ENCODE results near the gene CMIP.
"Not testable (repeated sequence)": the region's sequence is repeated elsewhere in the genome, so short reads cannot be mapped to it uniquely, and the experiment has no call there.

The CMIP gene

DNA sequence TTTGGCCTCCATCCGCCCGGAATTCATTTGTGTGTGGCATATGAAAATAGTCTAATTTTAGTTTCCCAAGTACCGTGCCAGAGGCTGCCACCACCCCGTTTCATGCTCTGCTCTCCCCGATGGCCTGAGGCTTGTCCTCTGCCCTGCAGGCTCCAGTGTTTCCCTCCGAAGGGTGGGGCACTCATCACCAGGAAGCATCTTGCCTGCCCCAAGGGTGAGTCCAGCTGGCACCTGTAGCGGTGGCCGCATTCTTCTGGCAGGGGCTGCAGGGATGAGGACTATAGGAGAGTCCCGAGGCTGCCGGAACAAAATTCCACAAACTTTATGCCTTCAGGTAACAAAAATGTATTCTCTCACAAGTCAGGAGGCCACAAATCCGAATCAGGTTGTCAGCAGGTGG lies 23.1 kb upstream of the CMIP start:
- DNase-seq (ENCODE audit: low read depth) = no peak

DNA sequence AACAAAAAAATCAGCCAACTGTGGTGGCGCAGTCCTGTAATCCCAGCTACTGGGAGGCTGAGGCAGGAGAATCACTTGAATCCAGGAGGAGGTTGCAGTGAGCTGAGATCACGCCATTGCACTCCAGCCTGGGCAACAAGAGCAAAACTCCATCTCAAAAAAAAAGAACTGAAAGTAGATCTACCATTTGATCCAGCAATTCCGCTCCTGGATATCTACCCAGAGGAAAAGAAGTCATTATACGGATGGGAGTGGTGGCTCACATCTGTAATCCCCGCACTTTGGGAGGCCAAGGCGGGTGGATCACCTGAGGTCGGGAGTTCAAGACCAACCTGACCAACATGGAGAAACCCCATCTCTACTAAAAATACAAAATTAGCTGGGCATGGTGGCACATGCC lies 22.5 kb upstream of the CMIP start:
- DNase-seq (ENCODE audit: low read depth) = not testable (repeated sequence)

DNA sequence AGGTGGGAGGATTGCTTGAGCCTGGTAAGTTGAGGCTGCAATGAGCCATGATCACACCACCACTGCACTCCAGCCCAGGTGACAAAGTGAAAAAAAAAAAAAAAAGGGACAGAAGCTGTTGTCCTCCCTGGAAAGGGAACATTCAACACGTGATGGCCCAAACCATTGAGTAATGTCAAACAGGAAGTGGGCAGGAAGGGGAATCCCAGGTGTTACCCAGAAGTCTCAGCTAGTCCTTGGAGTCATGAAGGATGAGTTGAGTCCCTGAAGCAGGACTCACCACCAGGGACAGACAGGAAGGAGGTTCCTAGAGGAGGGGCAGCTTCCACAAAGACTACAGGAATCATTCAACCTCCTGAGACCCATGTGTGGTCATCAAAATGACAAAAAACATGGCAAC lies 19.8 kb upstream of the CMIP start:
- no peak for DNase-seq (ENCODE audit: low read depth)

GRCh38 chr16:81427219-81427618 lies 17.4 kb upstream of the CMIP start:
- DNase-seq (ENCODE audit: low read depth) = no peak

GRCh38 chr16:81429045-81429521 lies 15.5 kb upstream of the CMIP start:
- DNase-seq (ENCODE audit: low read depth) = no peak

DNA sequence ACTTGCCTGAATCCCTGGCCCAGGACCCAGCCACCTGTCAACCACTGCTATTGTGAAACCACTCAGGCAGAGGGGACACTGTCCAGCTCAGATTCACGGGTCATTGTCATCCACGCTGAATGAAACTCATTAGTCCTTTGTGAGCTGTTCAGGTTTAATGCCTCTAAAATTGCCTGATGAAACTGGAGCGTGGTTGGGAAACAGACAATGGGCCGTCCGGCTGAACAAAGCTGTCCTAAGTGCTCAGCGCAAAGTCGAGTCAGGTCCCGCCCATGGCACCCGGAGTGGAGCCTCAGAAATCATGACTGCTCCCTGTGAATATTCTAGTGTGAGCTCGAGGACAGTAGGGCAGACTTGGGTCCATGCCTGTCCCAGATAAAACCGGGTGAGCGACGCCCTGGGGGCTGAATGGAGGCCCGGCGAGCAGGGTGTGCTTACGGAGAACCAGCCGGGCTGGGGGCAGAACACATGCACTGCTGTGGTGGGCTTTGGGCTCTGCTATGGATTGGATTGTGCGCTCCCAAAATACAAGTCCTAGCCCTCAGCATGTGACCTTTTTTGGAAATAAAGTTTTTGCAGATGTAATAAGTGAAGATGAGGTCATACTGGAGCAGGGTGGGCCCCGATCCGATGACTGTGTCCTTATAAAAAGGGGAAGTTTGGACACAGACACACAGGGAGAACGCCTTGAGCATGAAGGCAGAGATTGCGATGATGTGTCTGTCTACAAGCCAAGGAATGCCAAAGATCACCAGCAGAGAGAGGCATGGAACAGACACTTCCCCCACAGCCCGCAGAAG lies 12.9 kb upstream of the CMIP start:
- no peak for DNase-seq (ENCODE audit: low read depth)

DNA sequence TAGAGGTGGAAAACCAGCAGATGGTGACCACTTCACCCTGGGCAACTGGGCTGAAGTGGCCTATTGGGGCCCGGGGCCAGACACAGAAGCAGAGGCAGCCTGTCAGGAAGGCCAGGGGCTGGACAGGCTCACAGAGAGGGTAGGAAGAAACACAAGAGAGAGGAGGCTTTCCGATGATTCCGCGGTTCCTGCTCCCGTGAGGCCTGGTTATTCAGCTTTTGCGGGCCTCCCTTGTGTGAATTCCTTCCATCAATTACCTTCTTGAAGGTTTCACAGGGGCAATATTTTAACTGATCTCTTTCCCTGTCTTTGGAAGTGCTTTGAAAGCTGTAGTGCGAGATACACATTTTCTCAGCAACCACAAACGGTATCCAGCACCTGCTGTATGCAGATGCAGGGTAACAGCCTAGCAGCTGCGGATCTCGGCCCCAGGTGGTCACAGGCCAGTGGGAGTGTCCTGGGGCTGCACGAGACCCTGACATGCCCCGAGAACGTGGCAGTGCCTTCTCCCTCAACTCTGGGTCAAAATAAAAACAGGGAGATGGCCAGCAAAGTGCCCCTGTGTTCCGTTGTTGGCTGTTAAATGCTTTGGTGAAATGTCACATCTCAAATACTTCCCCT lies 11.6 kb upstream of the CMIP start:
- DNase-seq (ENCODE audit: low read depth) = no peak

- DNase-seq (ENCODE audit: low read depth) = no peak
Observed at GRCh38 chr16:81435103-81435502, 9.5 kb upstream of the CMIP start.

DNA sequence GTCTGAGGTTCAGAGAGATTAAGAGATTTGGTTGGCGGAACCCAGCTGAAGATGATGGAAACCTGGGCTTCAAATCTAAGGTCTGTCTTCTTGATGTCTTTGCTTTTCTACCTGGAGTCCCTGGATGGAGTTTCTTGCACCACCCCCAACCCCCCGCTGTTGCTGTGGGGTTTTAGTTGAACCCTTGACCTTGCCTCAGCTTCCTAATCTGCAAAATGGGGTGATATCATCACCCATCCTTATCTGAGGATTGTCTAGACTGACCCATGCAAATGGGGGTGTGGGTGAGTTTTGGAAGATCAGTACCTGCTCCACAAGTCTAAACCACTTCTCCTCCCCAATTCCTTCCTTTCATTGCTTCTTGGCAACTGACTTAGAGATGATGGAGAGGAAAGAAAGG lies 9.0 kb upstream of the CMIP start:
- no peak for DNase-seq (ENCODE audit: low read depth)

GRCh38 chr16:81436386-81436785 lies 8.2 kb upstream of the CMIP start:
- no peak for DNase-seq (ENCODE audit: low read depth)

- no peak for DNase-seq (ENCODE audit: low read depth)
Observed at GRCh38 chr16:81437865-81438264, 6.7 kb upstream of the CMIP start.

DNA sequence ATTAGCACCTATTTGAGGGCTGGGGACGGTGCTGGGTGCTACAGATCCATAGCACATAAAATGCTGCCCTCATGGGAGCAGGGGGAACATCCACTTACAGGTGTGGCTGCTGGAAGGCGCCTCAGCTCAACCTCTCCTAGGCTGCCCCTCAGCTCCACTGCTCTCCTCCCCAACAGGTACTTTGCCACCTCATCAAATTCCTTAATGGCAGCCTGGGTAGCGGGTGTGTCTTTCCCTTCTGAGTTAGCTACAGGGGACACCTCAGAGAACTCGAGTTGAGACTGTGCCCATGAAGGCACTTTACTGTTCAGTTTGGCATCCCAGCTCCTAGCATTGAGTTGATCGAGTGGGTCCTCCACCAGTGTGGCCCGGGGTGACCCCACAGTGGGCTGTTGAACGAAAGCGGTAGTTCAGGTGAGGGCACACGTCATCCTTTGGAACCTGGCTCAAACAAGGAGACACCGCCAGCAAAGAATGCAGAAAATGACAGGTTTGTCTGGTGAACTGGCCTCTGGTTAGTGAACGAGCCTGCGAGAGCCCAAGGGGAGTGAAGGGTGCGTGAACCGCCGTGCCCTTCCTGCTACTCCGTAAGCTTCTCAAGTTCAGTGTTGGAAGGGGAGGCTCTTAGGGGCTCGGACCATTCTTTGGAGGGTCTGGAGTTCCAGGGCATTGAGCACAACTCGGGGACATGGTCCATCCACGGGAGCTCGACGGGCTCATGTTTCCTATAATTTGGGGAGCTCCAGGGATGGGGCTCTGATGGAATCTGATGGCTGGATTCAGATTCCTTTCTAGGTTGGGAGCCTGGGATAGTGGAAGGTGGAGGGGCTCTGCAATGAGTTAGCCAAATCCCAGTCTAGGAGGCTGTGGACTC lies 3.5 kb upstream of the CMIP start:
- no peak for DNase-seq (ENCODE audit: low read depth)

DNA sequence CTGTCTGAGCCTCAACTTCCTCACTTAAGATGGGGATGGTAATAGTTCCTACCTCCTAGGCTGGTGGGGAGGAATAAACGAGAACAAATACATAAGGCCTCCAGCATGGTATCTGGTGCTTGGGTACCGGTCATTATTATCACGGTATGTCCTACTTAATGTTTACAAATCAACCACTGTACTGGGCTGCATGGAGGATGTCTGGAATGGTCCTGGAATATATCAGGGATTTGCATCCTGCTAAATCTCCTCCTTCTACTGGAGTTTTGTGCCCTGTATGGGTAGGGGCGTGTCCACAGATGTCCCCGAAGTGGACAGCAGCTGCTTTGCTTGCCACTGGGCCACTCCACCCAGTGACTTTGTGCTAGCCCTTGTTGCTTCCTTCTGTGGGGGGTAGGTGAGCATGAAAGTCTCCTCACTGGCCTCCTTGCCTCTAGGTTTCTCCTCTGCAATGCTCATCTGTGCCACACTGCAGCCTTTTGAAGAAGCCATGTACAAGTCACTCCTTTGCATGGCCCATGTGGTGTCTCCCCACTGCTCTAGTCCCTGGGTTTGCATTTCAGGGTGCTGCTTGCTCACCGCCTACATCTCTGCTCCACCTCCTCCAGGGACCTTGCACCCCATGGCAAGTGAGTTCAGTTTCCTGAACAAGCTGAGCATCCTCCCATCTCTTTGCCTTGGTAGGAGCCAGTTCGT lies 2.2 kb upstream of the CMIP start:
- no peak for DNase-seq (ENCODE audit: low read depth)

DNA sequence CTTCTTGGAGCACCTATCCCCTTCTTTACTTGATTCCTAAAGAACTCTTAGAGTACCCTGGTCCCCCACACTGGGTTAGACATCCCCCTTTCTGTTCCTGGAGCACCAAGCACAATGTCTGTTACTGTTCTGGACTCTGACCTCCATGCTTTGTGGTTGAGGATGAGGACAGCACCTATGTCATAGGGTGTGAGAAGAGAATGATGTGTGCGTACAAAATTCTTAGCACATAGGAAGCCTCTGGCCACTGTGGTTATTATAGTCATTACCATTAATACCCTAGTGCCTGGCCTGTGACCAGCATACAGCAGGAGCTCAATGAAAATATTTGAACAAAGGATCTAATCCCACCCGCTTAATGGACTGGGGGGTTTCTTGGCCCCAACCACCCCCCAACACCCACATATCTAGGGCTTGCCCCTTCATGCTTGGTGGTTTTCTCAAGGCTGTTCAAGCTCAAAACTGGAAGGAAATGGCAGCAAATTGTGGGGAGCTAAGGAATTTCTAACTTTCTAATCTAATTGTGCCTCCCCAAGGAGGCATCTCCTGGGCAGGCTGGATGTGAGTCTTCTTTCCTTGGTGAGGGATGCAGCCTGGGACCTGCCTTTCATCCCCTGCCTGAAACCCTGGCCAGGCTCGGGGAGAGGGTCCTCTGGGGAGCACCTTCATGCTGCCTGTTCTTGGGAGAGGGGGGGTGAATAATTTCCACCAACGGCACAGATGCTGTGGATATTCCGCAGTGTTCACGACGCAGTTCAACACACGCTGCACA lies 1.5 kb upstream of the CMIP start:
- DNase-seq (ENCODE audit: low read depth) = no peak

DNA sequence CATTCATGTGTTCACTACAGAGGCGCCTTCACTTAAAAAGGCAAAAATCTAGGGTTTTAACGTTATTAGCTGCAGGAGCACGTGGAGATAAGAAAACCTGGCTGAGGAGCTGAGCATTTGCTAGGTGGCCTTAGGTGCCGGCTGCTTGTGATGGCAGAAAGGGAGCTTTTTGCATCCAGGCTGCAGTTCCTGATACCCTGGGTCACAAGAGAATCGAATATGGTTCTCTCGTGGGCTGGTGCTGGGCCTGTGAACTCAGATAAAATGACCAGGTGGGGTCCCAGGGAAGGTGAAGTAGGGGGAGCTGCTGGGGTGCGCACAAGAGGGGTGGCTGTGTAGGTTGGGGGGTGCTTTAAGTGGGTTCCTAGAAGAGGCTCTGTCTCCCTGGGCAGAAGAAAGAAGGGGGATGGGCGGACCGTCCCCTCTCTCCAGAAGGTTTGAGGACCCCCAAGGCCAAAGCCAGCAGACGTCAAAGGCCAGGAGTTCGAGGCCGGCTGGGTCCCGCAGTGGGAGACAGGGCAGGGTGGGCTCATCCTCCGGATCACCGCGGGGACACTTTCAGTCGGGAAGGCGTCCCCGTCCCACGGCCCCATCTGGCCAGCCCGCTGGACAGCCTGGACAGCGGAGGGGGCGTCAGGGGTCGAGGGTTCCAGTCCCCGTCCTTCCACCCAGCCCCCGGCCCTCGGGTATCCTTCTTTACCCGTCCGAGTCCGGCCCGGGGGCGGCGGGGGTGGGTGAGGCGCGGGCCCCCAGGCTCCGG lies 740 bp upstream of the CMIP start:
- DNase-seq (ENCODE audit: low read depth) = no peak

GRCh38 chr16:81445143-81445961 lies 744 bp downstream of the CMIP start:
- no peak for DNase-seq (ENCODE audit: low read depth)

DNA sequence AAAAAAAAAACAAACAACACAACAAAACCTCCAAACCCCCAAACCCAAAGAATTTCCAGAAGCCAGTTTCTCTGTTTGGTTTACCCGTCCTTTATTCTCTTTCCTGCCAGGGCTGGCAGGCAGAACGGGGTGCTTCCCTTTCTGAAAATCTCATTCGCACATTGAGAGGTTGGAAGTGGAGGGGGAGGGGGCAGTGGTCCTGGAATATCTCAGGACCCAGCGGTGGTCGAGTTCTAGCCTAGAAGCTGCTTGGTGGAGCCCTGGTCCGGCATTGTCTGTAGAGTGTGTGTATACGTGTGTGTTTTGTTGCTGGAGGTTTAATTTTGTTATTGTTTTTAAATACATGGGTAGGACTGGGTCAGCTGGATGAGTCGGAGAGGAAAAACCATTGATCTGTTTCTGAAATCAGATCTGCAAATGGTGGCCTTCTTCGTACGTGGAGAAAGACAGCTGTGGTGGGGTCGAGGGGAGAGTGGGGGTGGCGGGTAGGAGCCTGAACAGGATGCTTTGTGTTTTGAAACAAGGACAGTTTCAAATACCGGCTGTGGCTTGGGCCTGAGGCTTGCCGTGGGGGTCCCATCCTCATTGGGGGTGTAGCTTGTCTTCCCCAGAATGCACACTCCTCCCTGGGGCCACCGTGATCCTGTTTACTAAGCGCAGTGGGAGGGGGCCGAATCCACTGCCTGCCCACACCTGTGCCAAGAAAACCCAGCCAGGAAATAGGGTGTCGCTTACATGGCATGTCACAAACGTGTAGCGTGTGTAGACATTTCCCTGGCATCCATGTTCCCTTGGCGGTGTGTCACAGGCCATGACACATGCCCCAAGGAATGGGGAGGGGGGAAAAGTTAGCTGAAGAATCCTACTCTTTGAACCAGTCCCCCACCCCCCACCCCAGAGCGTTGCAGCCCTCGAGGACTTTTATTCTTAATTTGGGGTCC lies 1.6 kb downstream of the CMIP start:
- DNase-seq (ENCODE audit: low read depth) = no peak

- no peak for DNase-seq (ENCODE audit: low read depth)
Observed at GRCh38 chr16:81446907-81447268, 2.3 kb downstream of the CMIP start.
